Measurements from ENCODE around the gene MPST. TPM values are rescaled to one million over a fixed set of nuclear protein-coding genes. Genes with fewer than 3 reads are reported as not detected.

The MPST gene
- total RNA-seq, 6 donors from 2014 or later = 80.8 to 183 (median 135) TPM

DNA sequence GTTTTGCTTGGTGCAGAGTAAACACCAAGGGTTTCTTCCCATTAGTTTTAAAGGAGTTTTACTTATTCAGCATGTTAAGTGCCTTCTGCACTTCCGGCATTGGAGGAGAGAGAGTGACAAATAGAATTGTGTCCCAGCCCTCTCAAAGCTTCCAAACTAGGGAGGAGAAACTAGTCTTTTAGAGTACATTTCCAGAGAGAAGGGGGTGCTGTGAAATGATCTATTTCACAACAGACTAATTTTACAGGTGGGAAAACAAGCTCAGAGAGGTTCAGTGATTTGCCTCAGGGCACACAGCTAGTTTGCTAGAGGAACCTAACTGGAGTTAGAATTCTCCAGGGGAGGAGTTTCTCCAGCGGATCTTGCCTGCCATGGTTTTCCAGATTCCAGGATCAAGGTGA lies 12.6 kb downstream of the MPST start:
- peak; percentile 16 to 58 for ATAC-seq (ENCODE audit: low FRiP score in 2 of 2)
- H3K4me3 ChIP-seq = peak overlapping the region in 1 of 4 donors; percentile 16
- TF ChIP-seq POLR2A (IDR thresholded peaks at IDR 0.05) = peak in 1 of 4 donors; percentile 23
- no peak for TF ChIP-seq POLR2AphosphoS5 (IDR thresholded peaks at IDR 0.05)
- no peak for TF ChIP-seq EP300 (IDR thresholded peaks at IDR 0.05)

GRCh38 chr22:37032535-37033460 lies 13.3 kb downstream of the MPST start:
- DNase-seq (peak; percentile 37 to 90), ATAC-seq (ENCODE audit: low FRiP score in 2 of 2) (peak; percentile 78 to 93)
- Histone ChIP-seq H3K27me3 (no peaks in the 10 kb centered on the region), H3K36me3 (peaks cover 0 to 29% (median 13%) of the 10 kb centered on the region in 4 donors), H3K4me1 (peaks cover 0 to 33% (median 26%) of the 10 kb centered on the region in 4 donors), H3K9me3 (no peaks in the 10 kb centered on the region), H3K27ac (peak overlapping the region; percentile 30 to 81 (median 66)), H3K4me3 (peak overlapping the region in 1 of 4 donors; percentile 16)
- TF ChIP-seq EP300 (IDR thresholded peaks at IDR 0.05) (peak in 1 of 4 donors; percentile 9), POLR2AphosphoS5 (IDR thresholded peaks at IDR 0.05) (peak; percentile 45 to 52), CTCF (IDR thresholded peaks at IDR 0.05) (no peak), POLR2A (IDR thresholded peaks at IDR 0.05) (peak in 1 of 4 donors; percentile 30)
- WGBS, 2 donors = 42 to 51% methylated on average over 14 to 18 of the region's 18 CpGs

More for the DNA sequence above, 12.6 kb downstream of the MPST start:
- no peaks in the 10 kb centered on the region for H3K27me3 ChIP-seq
- 48 to 64% methylated on average over 2 of the region's 2 CpGs for WGBS, 2 donors
- H3K9me3 ChIP-seq = no peaks in the 10 kb centered on the region
- H3K27ac ChIP-seq = peak overlapping the region; percentile 30 to 81 (median 66)
- peak in 1 of 2 donors; percentile 49 for DNase-seq
- H3K4me1 ChIP-seq = peaks cover 0 to 27% (median 21%) of the 10 kb centered on the region in 4 donors
- H3K36me3 ChIP-seq = peaks cover 2 to 36% (median 19%) of the 10 kb centered on the region in 4 donors

DNA sequence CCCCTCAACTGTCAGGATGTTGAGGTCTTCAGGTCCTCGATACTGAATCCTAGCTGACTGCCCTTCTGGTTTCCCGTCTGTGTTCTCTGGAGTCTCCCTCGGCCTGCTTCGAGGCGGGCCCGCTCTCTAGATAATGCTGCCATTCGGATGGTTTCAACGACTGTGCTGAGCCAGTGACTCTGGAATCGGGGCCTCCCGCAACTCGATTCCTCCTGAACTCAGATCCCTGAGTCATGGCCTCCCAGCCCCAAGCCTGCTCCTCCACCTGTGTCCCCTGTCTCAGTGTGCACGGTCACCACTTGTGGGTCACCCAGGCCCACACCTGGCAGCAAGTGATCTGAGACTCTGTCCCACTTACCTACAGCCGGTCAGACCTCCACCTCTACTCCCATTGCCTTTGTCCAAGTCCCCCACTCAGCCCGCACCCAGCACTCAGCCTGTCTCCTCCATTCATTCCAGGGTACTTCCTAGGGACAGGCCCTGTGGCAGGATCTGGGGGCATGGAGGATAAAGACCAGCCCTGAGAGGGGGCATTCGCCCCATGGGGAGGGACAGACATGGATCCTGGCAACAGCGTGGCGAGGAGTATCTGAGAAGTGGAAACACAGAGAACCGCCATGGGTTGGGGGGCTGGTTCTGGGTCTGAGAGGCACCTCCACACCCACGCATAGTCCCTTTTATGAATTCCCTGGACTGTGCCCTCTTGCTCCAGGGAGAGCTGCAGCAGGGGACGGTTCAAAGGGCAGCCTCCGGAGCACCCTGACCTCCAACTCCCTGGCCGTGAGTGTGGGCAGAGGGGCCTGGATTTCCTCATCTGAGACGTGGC lies 14.3 kb downstream of the MPST start:
- peaks cover 0 to 20% (median 13%) of the 10 kb centered on the region in 4 donors for H3K36me3 ChIP-seq
- peaks cover 0 to 33% (median 26%) of the 10 kb centered on the region in 4 donors for H3K4me1 ChIP-seq
- 88 to 92% methylated on average over 22 to 23 of the region's 23 CpGs for WGBS, 2 donors
- no peak for TF ChIP-seq POLR2A (IDR thresholded peaks at IDR 0.05)
- TF ChIP-seq EP300 (IDR thresholded peaks at IDR 0.05) = no peak
- no peak for TF ChIP-seq CTCF (IDR thresholded peaks at IDR 0.05)
- TF ChIP-seq POLR2AphosphoS5 (IDR thresholded peaks at IDR 0.05) = no peak
- DNase-seq (no peak), ATAC-seq (ENCODE audit: low FRiP score in 2 of 2) (no peak)
- H3K27me3 ChIP-seq = no peaks in the 10 kb centered on the region
- no peak overlapping the region for H3K4me3 ChIP-seq
- H3K27ac ChIP-seq = peak overlapping the region in 3 of 4 donors; percentile 10 to 81 (median 35)
- H3K9me3 ChIP-seq = no peaks in the 10 kb centered on the region

DNA sequence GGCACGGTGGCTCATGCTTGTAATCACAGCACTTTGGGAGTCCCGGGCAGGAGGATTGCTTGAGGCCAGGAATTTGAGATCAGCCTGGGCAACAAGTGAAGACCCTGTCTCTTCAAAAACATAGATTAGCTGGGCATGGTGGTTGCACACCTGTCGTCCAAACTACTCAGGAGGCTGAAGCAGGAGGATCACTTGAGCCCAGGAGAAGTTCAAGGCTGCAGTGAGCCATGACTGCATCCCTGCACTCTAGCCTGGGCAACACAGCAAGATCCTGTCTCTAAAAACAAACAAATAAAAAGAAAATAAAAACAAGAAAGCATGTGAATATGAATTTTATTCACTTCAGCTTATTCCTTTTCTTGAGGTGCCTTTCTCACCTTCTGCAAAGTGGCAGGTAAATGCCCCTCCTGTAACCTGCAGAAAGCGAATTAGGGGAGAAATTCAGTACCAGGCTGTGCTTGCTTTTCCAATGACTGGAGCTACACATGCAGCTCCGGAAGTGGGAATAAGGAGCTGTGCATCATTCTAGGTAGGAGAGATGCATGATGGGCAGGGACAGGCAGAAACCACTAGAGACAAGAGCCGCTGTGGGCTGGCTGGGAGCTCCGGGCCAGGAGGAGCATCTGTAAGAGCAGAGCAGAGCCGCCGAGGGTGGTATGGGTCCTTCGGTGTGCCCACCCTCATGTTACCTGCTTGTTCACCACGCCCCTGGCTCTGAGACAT lies 17.3 kb downstream of the MPST start:
- Histone ChIP-seq H3K27me3 (no peaks in the 10 kb centered on the region), H3K4me1 (peaks cover 0 to 35% (median 21%) of the 10 kb centered on the region in 4 donors), H3K36me3 (no peaks in the 10 kb centered on the region), H3K4me3 (no peak overlapping the region), H3K27ac (no peak overlapping the region), H3K9me3 (no peaks in the 10 kb centered on the region)
- WGBS, 2 donors = 80 to 92% methylated on average over 6 to 11 of the region's 11 CpGs
- ATAC-seq (ENCODE audit: low FRiP score in 2 of 2) = no peak
- TF ChIP-seq EP300 (IDR thresholded peaks at IDR 0.05) (no peak), POLR2AphosphoS5 (IDR thresholded peaks at IDR 0.05) (no peak), CTCF (IDR thresholded peaks at IDR 0.05) (no peak), POLR2A (IDR thresholded peaks at IDR 0.05) (no peak)
- DNase-seq = no peak
